UCSD-AML1 (cell line): ENCODE measurements around the gene RIOK1.
A peak's percentile ranks its signal among the peaks of the same experiment; 100 is the strongest.
"Not testable (repeated sequence)": the region's sequence is repeated elsewhere in the genome, so short reads cannot be mapped to it uniquely, and the experiment has no call there.

Experiments
- DNase-seq: peaks from one replicate; lab custom pipeline; 2025; ENCODE audit not compliant: unreplicated experiment; lab: John Stamatoyannopoulos, UW

RIOK1 gene

DNA sequence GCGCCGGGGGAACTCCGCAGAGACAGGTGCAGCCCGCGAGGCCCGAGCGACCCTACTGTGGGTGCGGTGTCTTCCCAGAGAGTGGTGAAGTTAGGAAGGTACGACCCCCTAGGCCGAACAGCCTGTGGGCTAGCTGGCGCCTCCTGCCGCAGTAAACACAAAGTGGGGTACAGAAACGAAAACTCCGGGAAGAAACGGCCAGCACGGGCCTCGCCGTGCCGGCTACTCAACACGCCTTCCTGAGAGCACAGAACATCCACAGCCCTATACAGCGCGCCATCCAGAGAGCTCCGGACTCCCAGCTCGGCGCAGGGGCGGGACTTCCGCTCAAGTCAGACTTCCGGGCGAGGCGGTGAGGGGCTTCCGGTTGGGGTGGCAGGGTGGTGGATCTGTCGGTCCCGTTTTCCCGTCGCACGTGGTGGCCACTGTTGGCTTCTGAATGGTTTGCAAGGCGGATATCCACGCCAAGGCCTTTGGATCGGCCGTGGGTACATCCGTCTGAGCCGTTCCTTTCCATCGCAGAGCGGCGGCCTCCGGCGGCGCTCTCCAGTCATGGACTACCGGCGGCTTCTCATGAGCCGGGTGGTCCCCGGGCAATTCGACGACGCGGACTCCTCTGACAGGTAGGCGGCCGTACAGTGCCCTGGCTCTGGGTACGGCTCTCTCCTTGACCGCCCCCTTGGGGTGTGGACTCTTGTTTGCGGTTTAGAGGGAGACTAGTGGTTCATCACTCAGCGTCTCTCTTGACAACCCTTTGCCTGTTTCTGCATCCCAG lies at the start of gene RIOK1, which contains the start of gene CAGE1:
RIOK1 (plus strand) TSS at position 358 of the 775 bp plus-strand sequence; CDS start at position 553, 195 bp downstream.
CAGE1 (minus strand) TSS at position 292 of the 775 bp plus-strand sequence. CDS start 2,569 bp downstream, outside the sequence.
- peak; percentile 96 for DNase-seq

DNA sequence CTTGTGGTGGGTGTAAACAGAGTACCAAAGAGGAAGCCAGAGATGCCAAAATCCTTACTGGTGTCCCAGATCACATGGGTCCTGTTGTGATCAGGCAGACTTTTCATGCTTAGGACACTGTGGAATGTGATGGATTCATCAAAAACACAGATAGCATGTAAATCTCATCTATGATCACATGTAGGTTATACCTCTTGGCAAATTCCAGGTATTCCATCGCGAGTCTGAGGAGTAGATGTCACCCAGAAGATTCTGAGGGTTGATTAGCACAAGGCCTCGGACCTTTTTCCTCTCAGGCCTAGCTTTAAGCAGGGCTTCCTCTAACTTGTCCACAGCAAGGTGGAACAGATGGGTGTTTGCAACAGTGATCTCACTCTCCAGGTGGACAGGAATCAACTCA lies 48.3 kb upstream of the RIOK1 start:
- no peak for DNase-seq

DNA sequence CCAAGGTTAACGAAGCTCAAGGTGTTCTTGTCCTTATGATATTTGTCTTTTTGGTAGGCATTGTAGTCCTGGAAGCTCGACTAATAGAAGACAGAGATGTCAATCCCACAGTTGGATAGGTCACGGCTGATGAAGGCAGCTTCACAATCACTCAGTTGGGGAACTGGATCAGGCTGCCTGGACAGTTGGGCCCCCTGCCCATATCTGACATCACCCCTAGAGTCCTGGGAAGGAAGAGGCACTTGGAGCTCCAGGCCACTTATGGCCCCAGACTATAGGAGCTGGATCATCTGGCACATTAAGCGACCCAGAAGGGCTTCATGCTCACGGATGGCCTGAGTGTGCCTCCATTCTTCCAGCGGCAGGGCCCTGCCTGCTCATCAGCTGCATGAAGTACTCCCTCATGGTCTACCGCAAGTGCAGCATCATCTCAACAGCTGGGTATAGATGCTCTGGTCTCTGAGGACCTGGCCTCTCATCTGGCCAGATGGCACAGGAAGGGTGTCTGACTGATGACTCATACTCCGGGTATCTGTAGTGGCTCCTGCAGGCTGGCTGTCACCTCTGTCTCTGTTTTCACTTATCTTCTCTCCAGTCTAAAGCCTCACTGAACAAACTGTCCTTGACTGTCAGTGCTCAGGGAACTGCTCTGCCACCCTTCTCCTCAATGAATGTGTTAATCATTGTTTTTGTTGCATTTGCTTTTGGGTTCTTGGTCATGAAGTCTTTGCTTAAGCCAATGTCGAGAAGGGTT lies 47.4 kb upstream of the RIOK1 start:
- no peak for DNase-seq

DNA sequence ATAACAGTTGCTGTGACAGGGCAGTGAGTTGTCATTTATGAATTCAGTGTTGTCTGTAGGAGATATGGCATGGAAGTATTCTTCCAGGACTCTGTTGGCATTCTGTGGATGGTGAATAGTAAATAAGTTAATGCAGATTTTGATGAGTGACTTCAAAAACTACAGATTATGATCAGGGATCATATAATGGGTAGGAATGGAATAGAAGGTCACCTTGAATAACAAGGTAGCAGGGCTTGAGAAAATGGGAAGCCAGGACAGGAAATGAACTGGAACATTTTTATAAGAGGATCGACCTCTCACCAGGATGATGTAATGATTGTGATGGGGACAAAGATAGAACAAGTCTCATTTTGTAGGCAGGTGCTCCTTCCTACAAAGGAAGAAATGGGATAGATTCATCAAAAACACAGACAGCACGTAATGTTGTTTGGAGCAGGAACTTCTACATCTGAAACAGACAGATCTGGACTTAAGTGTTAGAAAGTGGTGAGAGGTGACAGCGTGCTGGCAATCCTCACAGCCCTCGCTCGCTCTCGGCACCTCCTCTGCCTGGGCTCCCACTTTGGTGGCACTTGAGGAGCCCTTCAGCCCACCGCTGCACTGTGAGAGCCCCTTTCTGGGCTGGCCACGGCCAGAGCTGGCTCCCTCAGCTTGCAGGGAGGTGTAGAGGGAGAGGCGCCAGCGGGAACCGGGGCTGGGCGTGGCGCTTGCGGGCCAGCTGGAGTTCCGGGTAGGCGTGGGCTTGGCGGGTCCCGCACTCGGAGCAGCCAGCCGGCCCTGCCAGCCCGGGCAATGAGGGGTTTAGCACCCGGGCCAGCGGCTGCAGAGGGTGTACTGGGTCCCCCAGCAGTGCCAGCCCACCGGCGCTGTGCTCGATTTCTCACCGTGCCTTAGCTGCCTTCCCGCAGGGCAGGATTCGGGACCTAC lies 45.8 kb upstream of the RIOK1 start:
- no peak for DNase-seq

DNA sequence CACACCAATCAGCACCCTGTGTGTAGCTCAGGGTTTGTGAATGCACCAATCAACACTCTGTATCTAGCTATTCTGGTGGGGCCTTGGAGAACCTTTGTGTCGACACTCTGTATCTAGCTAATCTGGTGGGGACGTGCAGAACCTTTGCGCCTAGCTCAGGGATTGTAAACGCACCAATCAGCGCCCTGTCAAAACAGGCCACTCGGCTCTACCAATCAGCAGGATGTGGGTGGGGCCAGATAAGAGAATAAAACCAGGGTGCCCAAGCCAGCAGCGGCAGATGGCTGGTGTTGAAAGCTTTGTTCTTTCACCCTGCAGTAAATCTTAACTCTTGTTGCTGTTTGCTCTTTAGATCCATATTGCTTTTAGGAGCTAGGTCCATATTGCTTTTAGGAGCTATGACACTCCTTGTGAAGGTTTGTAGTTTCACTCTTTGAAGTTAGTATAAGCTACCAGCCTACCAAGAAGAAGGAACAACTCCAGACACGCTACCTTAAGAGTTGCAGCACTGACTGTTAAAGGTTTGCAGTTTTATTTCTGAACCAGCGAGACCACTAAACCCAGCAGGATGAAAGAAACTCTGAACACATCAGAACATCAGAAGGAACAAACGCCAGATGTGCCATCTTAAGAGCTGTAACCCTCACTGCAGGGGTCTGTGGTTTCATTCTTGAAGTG lies 44.7 kb upstream of the RIOK1 start:
- DNase-seq = not testable (repeated sequence)

DNA sequence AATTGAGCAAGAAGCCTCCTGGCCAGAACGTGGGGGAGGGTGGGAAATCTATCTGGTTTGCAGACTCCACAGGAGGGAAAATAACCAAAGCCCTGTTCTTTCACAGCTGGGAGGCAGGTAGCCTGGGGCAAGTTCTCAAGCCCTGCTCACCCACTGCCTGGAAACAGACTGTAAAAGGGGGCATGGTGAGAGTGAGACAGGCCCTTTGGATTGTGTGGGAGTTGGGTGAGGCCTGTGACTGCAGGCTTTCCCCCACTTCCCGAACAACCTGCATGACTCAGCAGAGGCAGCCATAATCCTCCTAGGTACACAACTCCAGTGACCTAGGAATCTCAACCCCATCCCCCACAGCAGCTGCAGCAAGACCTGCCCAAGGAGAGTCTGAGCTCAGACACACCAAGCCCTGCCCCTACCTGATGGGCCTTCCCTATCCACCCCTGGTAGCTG lies 42.0 kb upstream of the RIOK1 start:
- not testable (repeated sequence) for DNase-seq

DNA sequence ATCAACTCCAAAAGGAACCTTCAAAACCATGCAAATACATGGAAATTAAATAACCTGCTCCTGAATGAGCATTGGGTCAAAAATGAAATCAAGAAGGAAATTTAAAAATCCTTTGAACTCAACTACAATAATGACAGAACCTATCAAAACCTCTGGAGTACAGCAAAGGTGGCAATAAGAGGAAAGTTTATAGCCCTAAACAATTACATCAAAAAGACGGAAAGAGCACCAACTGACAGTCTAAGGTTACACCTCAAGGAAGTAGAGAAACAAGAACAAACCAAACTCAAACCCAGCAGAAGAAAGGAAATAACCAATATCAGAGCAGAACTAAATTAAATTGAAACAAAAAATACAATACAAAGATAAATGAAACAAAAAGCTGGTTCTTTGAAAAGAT lies 39.0 kb upstream of the RIOK1 start:
- DNase-seq = not testable (repeated sequence)

DNA sequence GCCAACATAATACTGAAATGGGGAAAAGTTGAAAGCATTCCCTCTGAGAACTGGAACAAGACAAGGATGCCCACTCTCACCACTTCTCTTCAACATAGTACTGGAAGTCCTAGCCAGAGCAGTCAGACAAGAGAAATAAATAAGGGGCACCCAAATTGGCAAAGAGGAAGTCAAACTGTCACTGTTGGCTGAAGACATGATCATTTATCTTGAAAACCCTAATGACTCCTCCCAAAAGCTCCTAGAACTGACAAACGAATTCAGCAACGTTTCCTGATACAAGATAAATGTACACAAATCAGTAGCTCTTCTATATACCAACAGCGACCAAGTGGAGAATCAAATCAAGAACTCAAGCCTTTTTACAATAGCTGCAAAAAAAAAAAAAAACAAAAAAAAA lies 37.7 kb upstream of the RIOK1 start:
- not testable (repeated sequence) for DNase-seq

DNA sequence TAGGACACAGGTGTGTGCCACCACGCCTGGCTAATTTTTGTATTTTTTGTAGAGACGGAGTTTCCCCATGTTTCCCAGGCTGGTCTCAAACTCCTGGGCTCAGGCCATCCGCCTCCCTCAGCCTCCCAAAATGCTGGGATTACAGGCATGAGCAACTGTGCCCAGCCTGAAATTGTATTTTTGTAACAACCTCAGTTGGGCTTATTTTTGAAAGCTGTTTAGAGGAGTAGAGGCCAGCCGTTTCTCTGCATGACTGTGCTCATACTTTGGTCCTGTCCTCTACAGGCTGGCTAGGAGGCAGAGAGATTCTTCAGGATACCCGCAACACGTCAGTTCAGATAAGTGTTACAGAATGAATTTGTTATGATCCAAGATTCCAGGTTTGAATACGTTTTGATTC lies 22.2 kb upstream of the RIOK1 start:
- DNase-seq = no peak

DNA sequence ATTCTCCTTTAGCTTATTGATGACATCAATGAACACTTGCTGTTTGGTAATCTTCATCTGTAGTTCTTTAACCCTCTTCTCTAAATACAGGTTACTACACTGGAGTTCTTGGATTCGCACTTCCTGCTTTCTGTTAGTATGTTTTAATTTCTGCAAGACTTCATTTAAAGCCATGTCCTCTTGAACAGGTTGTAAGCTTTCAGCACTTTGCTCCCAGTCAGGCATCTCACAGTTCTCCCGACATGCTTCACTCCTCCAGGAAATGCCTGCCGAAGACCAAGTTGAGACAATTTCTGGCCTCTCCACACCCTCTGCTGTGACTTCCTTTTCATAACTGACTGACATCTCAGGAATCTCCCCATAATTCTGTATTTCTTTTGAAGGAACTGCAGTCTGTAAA lies 15.9 kb upstream of the RIOK1 start:
- DNase-seq = no peak

DNA sequence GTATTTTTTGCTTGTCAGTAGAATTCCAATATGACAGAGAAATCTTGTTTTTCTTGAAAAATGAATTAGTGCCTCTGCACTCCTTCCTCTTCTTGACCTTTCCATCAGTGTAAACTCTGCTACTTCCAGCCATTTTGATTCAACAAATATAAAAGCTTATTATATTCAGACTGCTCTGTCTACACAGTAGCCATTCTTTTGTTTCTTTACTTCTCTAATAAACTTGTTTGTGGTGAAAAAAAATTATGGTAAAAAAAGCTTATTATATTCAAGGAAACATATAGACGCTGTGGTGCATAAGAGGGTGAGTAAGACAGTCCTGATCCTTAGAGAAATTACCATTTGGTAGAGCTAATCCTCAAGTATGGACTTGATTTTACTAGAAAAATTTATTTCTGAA lies 11.6 kb upstream of the RIOK1 start:
- DNase-seq = no peak

DNA sequence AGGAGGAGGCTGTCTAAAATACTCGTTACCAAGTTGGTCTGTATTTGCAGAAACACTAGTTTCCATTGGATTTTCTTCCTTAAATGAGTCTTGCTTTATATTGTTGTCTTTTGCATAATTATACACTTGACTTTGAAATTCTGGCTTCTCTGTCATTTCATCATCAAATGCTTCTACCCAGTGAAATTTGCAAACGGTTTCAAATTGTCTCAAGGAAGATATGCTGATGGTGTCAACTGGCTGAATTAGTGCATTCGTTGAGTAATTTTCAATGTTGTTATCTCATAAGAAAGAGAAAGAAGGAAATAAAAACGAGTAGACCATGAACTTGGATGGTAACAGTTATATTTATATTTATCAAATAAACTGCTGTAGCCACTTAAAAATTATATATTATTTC lies 10.9 kb upstream of the RIOK1 start:
- no peak for DNase-seq

DNA sequence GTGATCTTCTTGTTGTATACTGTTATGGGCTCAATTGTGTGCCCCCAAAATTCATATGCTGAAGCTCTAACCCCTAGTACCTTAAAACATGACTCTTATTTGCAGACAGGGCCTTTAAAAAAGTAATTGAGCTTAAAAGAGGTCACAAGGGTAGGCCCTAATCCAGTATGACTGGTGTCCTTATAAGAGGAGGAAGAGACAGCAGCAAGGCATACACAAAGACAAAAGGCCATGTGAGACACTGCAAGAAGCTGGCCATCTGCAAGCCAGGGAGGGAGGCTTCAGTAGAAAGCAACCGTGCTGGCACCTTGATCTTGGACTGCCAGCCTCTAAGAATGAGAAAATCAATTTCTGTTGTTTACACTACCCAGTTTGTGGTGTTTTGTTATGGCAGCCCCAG lies 8.5 kb upstream of the RIOK1 start:
- DNase-seq = no peak

DNA sequence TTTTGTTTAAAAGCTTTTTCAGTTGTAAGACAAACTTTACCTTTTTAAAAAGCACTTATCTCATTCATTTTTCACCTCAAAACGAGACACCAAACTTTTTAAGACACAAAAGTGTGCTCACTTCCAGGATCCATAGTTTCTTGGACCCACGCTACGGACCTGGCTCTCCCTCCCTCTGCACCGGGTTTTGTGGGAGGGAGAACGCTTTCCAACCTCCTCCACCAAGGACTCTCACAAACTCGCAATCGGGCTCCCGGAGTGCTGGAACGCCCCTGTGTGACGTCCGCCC lies 502 bp upstream of the RIOK1 start:
- DNase-seq = no peak

DNA sequence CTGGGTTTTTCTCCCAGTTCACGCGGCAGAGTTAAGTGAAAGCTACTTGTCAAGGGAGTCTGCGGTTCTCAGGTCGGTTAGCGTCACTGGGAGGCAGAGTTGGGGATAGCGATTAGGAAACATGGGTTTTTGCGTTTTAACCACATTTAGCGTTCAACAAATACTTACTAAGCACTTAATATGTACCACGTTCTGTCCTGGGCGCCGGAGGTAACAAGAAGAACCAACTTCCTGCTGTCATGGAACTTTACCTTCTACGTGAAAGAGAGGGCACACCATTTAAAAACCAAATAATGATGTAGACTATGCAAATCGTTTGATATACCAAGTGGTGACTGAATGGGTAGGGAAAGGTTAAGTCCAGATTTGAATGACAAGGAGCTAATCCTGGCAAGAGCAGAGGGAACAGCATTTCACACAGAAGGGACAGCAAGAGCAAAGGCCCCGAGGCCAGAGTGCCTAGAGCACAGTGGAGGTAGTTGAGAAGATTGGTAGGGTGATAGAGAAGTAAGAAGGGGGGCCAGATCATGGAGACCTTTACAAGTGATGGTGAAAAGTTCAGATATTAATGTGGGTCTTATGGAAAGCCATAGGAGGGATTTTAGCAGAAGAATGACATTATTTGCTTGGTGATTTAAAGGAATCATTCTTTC lies 744 bp downstream of the RIOK1 start:
- no peak for DNase-seq

DNA sequence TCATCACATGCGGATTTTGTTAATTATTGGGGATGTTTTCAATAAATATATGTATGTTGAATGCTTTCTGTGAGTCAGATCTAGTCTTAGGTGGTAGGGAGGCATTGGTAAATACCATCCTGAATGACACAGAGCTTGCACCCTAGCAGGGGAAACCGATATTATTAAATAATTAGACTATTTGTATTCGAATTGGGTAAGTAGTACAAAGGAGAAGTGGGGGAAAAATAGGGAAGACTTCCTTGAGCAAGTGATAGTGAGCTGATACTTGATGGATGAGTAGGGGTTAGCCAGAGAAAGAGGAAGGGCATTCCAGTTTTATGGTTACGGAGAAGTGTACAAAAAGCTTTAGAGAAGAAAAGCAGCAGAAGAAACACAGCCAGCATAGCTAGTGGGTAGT lies 1.5 kb downstream of the RIOK1 start:
- no peak for DNase-seq

DNA sequence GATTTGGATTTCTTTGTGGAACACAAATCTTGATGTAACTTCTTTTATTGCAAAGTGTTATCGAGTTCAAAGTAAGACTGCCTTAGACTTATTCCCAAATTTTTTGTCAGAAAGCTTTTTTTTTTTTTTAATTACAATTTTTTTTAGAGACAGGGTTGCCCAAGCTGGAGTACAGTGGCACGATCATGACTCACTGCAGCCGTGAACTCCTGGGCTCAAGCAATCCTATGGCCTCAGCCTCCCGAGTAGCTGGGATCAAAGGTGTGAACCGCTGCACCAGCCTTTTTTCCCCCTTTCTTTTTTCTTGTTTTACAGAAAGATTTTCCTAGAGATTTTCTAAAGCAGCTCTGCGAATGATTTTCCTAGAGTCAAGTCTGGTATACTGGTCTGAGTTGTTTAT lies 2.8 kb downstream of the RIOK1 start:
- no peak for DNase-seq

DNA sequence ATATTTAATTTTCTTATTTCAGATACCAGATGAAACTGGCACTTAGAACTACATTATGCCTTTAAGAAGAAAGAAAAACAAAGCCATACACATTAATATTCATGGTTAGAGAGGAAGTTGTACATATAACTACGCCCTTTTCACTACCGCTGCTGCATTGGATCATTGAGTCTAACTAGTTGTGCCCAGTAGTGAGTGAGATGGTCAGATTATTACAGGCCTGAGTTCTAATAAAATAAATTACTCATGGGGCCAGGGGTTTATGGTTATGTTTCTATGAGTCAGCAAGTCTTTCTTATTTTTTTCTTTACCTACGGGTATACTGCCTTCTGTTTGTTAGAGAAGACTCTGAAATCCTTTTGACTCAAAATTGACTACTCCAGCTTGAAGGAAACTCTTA lies 11.5 kb downstream of the RIOK1 start:
- no peak for DNase-seq

DNA sequence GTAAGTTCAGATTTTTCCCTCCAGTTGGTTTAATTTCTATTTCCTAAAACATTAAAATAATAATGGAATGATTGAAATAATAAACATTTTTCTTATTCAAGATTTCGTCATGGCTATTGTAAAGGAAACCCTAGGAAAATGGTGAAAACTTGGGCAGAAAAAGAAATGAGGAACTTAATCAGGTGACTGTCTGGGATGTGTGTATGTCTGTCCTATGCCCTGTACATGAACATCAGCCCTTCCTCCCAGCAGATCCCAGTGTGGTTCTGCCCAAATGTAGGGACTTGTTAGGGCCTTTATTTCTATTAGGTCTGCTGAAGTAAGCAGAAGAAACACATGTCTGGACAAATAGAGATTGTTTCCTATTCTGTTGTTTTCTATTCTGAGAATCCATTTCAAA lies 13.1 kb downstream of the RIOK1 start:
- DNase-seq = no peak

DNA sequence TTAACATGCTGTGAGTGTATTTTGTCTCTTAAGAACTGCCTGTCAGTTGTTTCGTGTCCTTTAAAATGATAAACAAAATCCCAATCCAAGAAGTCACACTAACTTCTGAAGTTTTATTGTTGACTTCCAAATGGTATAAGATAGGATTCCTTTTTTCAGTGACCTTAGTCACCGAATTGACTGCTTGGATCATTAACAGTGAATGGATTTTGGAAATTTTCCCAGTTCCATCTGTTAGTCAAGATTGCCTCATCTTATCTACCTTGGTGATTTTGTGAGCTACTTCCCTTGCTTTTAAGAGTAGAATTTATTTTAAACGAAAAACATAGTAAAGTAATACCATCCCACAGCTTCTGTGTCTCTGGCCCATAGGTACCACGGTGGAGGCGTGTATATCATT lies 14.9 kb downstream of the RIOK1 start:
- no peak for DNase-seq
